GM18520 (cell line): ENCODE data around the gene PSME2.
"Not testable (repeated sequence)": the region's sequence is repeated elsewhere in the genome, so short reads cannot be mapped to it uniquely, and the experiment has no call there.

Experiments
- ATAC-seq: cut with Tn5 transposase; IDR thresholded peaks from one replicate; pipeline ENCODE4 v1.9.1; 2021; ENCODE audit not compliant: unreplicated experiment

PSME2 gene

GRCh38 chr14:24115422-24116127, 30.8 kb downstream of the PSME2 start:
- no peak for ATAC-seq

- peak; percentile 82 for ATAC-seq
Observed at GRCh38 chr14:24114532-24115421, 31.6 kb downstream of the PSME2 start, which contains the start of the genes DCAF11 and NRL. TSS of gene DCAF11 (plus strand) at chr14:24114777. CDS start at chr14:24115595, 818 bp downstream. TSS of gene NRL (minus strand) at chr14:24114949. CDS start at chr14:24082848, 32,101 bp downstream.

GRCh38 chr14:24113801-24114531, 32.4 kb downstream of the PSME2 start:
- peak; percentile 0 for ATAC-seq

- no peak for ATAC-seq
Observed at GRCh38 chr14:24113379-24113800, 33.0 kb downstream of the PSME2 start.

- no peak for ATAC-seq
Observed at GRCh38 chr14:24110523-24110922, 35.9 kb downstream of the PSME2 start.

- ATAC-seq, result no peak
Observed at GRCh38 chr14:24110060-24110459, 36.4 kb downstream of the PSME2 start.

GRCh38 chr14:24108336-24108874, 38.0 kb downstream of the PSME2 start:
- no peak for ATAC-seq

GRCh38 chr14:24106672-24107271, 39.6 kb downstream of the PSME2 start:
- ATAC-seq, result no peak

- not testable (repeated sequence) for ATAC-seq
Observed at GRCh38 chr14:24105609-24106239, 40.7 kb downstream of the PSME2 start.

GRCh38 chr14:24103451-24103850, 43.0 kb downstream of the PSME2 start:
- ATAC-seq, result no peak

- ATAC-seq, result no peak
Observed at GRCh38 chr14:24102357-24103048, 43.9 kb downstream of the PSME2 start.

GRCh38 chr14:24100982-24101494, 45.4 kb downstream of the PSME2 start:
- ATAC-seq, result no peak

GRCh38 chr14:24100197-24100981, 46.0 kb downstream of the PSME2 start:
- ATAC-seq, result no peak

GRCh38 chr14:24098927-24099813, 47.2 kb downstream of the PSME2 start:
- ATAC-seq, result no peak

- ATAC-seq, result no peak
Observed at GRCh38 chr14:24098229-24098926, 48.0 kb downstream of the PSME2 start.

- ATAC-seq, result no peak
Observed at GRCh38 chr14:24096545-24097181, 49.7 kb downstream of the PSME2 start.
